ENCODE measurements around the gene BRICD5. TPM values are rescaled to one million over a fixed set of nuclear protein-coding genes. Genes with fewer than 3 reads are reported as not detected.

The BRICD5 gene
- total RNA-seq, 4 donors from 2014 or later, result 3.8 to 44.6 (median 12.0) TPM

GRCh38 chr16:2170587-2171435, 39.9 kb downstream of the BRICD5 start:
- DNase-seq, result no peak
- Histone ChIP-seq H3K4me1 (no peaks in the 10 kb centered on the region), H3K9me3 (no peaks in the 10 kb centered on the region), H3K27me3 (no peaks in the 10 kb centered on the region), H3K27ac (peak overlapping the region in 2 of 3 donors; percentile 30 to 78), H3K36me3 (peaks cover 27 to 36% of the 10 kb centered on the region in 2 donors), H3K4me3 (replicated peaks in 1 of 3) (peak overlapping the region in 1 of 3 donors; percentile 1)
- 88 to 94% methylated on average over 16 to 38 of the region's 47 CpGs for WGBS, 2 donors
- intact Hi-C loops (cut with DNase I), result no loop called here
- no peak for TF ChIP-seq POLR2A (IDR thresholded peaks at IDR 0.05)

- no peak for DNase-seq
- peak overlapping the region in 2 of 3 donors; percentile 36 to 78 for H3K27ac ChIP-seq
- intact Hi-C loops (cut with DNase I), result no loop called here
- peak overlapping the region in 1 of 3 donors; percentile 1 for H3K4me3 ChIP-seq (replicated peaks in 1 of 3)
- no peak for TF ChIP-seq CTCF (IDR thresholded peaks at IDR 0.05)
- no peak for TF ChIP-seq POLR2A (IDR thresholded peaks at IDR 0.05)
- H3K27me3 ChIP-seq, result no peaks in the 10 kb centered on the region
- WGBS, 2 donors, result 92 to 94% methylated on average over 8 to 18 of the region's 18 CpGs
- H3K4me1 ChIP-seq, result no peaks in the 10 kb centered on the region
- peaks cover 20 to 32% of the 10 kb centered on the region in 2 donors for H3K36me3 ChIP-seq
- no peaks in the 10 kb centered on the region for H3K9me3 ChIP-seq
Observed at GRCh38 chr16:2170080-2170479, 40.6 kb downstream of the BRICD5 start.

GRCh38 chr16:2167068-2167638, 43.5 kb downstream of the BRICD5 start:
- Histone ChIP-seq H3K27me3 (no peaks in the 10 kb centered on the region), H3K4me1 (no peaks in the 10 kb centered on the region), H3K9me3 (no peaks in the 10 kb centered on the region), H3K27ac (no peak overlapping the region), H3K4me3 (replicated peaks in 1 of 3) (no peak overlapping the region), H3K36me3 (peaks cover 0 to 10% of the 10 kb centered on the region in 2 donors)
- no peak for DNase-seq
- intact Hi-C loops (cut with DNase I), result no loop called here
- WGBS, 2 donors, result 92 to 94% methylated on average over 15 to 16 of the region's 18 CpGs
- TF ChIP-seq CTCF (IDR thresholded peaks at IDR 0.05) (no peak), POLR2A (IDR thresholded peaks at IDR 0.05) (no peak)

GRCh38 chr16:2166263-2167067, 44.2 kb downstream of the BRICD5 start:
- intact Hi-C loops (cut with DNase I), result no loop called here

More at GRCh38 chr16:2166263-2167067, 44.2 kb downstream of the BRICD5 start:
- no peak overlapping the region for H3K27ac ChIP-seq
- WGBS, 2 donors, result 95 to 96% methylated on average over 10 to 16 of the region's 17 CpGs
- H3K4me1 ChIP-seq, result no peaks in the 10 kb centered on the region
- no peak overlapping the region for H3K4me3 ChIP-seq (replicated peaks in 1 of 3)
- peaks cover 0 to 5% of the 10 kb centered on the region in 2 donors for H3K36me3 ChIP-seq
- H3K27me3 ChIP-seq, result no peaks in the 10 kb centered on the region
- DNase-seq, result no peak
- H3K9me3 ChIP-seq, result no peaks in the 10 kb centered on the region
- TF ChIP-seq POLR2A (IDR thresholded peaks at IDR 0.05) (no peak), CTCF (IDR thresholded peaks at IDR 0.05) (no peak)

All from thyroid gland (tissue), 4 donors.